Mucosa of gallbladder (tissue), 1 donor: ENCODE data around the gene HIPK2. TPM values are rescaled to one million over a fixed set of nuclear protein-coding genes. Genes with fewer than 3 reads are reported as not detected.
A peak's percentile ranks its signal among the peaks of the same experiment; 100 is the strongest.
"Not testable (repeated sequence)": the region's sequence is repeated elsewhere in the genome, so short reads cannot be mapped to it uniquely, and the experiment has no call there.

ENCODE experiments used
- DNase-seq: peaks from one replicate; pipeline ENCODE4 v3.0.0-alpha.2; 2020; ENCODE audit warnings: low spot score
- total RNA-seq: library from RNA; stranded (reverse); gene quantifications from one replicate; pipeline ENCODE4 v1.2.1, GENCODE V29; 2021
- donor health status: DM: no; HTN: no; CAD: no.

Gene HIPK2
- total RNA-seq, 1 donor from 2014 or later: 49.0 TPM

DNA sequence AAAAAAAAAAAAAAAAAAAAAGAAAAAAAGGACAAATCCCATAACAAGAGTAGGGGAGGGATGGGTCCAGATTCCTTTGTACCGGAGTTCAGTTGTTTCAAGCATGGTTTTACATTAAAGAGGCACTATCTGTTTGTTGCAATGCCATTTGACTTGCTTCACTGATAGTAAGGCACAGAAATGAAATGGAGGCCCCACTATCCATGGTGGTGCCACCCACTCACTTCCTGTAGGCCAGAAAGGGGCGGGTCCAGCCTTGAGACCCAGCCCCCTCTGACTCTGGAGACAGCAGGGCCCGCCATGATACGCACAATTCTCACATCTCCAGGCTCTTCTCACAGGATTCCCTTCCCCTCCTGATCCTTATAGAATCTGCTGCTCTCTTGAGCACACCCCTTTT, 154.3 kb downstream of the HIPK2 start:
- no peak for DNase-seq

DNA sequence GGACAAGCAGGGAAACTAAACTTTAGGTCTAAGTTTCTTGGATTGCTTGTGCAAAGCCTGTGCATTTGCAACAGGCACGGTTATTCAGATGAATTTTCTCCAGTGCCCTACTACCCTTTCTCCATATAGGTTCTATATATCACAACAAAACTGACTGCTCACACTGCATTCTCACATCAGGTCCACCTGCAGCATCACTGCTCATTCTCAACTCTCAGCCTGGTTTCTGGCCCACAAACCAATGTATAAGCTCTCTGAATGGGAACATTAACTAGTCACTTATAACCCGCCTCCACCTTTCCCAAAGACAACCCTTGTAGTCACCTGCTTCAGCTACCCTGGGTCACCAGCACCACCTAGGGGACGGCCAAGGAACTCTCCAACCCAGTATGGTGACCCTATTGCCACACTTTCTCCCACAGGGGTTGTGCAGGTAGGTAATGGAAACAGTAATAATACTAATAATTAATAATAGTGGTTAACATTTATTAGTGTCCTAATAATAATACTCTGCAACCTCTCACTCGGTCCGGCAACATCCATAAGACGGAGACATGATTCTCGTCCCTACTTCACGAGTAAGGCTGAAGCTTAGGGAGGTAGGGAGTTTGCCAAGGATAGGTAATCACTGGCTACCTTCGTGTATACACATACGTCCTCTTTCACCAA, 157.0 kb downstream of the HIPK2 start:
- no peak for DNase-seq

DNA sequence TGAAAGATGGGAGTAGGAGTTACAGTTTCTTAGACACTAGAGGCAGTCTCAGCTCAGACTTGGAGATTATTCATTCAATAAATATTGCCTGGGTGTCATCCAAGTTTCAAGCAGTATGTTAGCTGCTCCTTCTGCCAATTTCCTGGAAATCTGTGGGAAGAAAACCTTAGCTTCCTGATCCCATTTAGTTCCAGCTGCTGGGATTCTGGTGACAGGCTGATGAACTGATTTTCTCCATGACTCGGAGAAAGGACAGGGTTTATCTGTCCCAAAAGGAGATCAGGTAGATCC, 158.5 kb downstream of the HIPK2 start:
- DNase-seq: no peak

DNA sequence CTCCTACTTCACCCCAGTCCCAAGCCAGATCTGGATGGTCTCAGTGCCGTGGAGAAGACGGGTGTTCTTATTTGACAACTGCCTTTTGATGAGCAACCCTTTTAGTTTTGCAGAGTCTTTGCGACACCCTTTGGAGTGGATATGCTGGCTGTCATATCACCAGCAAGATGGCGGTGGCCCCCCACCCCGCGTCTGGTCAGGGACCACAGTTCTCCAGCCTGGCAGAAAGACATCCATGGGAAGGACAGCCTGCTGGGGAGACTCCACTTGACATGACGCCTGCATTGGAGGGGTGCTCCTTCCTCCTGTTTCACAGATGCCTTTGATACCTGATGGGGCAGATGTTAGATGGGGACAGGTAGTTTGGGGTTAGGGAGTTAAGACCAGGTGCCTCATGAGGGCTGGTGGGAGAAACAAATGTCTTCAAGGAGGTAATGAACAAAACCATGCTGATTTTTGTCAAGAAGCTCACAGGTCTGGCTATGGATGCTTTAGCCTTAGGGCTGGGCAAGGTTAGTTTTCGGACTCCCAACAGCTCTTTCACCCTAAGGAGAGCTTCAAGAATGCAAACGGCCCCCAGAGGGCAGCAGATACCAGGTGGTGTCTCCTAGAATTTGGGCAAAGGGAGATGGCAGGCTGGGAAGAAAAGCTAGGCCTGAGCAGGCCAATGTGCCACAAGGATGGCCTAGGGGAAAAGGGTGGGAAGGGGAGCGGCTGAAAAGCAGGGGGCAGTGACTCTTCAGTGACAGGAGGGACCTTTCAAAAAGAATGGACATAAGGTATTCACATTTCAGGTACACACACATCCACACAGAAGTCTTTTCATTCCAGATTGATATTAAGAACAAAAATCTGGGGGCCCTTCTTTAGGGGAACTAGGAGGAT, 159.1 kb downstream of the HIPK2 start:
- DNase-seq: no peak

DNA sequence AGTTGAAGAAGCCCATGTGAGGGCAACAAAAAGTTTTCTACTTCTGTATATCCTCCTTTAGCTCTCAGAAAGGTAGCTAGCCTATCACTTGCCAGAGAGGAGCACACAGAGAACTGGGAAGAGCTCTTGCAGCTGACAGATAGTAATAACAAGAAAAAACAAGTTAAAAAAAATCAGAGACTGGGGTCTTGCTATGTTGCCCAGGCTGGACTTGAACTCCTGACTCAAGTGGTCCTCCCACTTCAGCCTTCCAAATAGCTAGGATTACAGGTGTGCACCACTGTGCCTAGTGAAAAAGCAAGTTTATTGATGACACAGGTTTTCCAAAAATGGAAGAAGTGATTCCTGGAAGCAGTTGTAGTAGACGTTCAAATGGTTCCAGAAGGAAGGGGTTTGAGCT, 160.7 kb downstream of the HIPK2 start:
- no peak for DNase-seq

DNA sequence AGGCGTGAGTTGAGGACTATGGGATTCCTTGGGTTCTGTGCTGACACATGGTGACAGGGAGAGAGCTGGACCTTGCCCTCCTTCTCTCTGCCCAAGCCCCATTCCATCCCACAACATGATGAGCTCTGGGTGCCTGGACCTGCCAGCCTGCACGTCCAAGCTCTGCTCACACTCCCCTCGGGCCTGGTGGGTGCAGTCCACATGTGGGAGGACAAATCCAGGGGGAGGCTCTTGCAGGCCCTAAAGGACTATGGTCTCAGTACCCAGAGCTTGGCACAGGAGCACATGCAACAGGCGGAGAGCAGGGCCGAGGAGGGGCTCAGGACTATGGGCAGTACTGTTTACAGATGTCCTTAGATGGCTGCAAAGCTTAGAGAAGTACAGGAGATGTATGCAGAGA, 162.9 kb downstream of the HIPK2 start:
- no peak for DNase-seq

DNA sequence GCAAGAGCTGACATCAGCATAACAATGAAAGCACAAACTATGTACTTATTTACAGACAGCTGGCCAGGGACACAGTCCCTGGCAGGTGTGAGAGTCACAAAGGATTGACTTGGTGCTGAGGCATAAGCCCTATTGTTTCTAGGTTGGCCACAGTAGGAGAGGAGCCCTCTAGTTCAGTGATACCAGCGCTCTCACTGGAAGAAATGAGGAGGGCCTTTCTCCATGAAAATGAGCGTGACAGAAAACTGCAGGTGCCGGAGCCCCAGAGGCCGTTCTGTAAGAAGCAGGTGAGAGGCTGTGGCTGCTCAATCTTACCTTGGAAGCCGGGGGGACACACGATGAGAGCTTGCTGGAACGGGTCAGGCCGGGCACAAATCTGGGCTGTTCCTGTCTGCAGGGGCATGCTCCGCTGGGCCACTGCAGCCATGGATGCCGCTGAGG, 163.8 kb downstream of the HIPK2 start:
- no peak for DNase-seq

DNA sequence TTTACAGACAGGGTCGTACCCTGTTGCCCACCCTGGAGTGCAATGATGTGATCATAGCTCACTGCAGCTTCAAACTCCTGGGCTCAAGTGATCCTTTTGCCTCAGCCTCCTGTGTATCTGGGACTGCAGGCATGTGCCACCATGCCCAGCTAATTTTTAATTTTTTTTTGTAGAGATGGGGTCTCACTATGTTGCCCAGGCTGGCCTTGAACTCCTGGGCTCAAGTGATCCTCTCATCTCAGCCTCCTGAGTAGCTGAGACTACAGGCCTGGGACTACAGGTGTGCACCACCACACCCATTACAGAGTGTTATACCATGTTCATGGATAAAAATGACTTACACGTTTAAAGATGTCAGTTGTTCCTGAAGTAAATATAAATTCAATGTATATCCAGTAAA, 166.2 kb downstream of the HIPK2 start:
- DNase-seq: not testable (repeated sequence)

DNA sequence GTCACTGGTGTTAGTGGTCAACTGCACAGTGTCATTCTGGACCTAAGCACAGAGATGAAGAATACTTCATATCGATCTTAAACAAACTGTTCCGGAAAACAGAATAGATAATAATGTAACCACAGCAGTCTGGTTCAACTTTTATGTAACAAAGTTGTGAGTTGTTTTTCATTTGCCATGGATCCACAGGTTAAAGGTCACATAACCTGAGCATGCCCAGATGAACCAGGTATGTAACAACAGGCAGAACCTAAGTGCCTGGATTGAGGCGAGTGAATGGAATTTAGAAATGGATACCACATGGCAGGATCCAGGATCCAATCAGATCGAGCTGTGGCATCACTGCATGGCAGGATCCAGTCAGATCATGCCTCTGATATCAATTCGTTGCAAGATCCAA, 167.2 kb downstream of the HIPK2 start:
- no peak for DNase-seq

DNA sequence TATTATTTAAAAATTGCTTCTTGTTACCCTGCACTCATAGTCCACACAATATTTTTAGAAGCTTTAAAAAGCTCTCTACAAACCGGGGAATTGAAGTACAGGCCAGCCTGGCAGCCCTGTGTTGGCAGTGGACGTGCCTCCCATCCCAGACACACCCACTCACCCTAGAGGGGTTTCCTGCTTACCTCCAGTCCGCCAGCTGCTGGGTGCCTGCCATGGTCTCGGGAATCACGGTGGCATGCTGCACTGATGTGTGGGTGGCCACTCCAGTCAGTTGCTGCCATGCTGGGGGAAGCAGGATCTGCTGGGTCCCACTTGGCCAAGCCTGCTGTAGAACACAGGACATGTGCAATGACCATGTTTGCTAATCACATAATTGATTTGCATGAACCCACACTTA, 173.9 kb downstream of the HIPK2 start:
- DNase-seq: no peak

DNA sequence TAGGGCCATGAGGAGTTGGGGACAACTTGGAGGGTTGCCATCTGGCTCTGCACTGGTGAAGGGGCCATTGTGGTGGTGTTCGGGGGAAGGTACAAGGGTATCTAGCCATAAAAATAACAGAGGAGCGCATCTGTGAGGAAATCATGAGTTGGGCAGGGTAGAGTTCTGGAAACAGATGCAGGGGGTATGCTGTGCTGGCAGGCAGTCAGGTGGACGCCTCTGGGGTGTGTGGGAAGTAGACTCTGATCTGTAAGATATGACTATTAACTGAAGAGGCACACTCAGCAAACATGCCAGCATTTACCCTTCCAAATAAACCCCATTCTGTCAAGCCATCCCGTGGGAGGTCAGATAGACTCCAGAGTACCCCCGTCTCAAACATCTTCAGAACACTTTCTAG, 174.5 kb downstream of the HIPK2 start:
- DNase-seq: no peak

DNA sequence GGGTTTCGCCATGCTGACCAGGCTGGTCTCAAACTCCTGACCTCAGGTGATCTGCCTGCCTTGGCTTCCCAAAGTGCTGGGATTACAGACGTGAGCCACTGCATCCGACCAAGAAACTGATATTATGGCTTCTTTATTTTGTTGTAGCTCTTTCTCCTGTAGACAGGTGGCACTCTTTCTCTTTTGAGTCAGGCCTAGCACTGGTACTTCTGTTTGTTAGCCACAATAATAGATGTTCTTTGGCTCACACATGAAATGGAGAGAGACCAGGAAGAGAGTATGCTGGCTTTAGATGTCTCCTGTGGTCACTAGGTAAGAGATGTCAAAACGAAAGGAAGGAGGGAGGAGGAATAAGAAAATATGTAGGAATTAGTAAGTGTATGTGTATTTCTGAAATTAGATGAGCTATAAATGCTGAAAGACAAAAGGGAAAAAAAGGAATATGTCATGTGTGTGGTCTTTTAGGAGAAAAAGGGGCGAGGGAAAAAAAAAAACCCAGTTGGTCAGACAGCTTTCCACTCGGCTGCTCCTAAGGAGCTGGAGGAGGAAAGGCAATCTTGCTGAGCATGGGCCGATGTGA, 175.6 kb downstream of the HIPK2 start:
- DNase-seq: no peak

DNA sequence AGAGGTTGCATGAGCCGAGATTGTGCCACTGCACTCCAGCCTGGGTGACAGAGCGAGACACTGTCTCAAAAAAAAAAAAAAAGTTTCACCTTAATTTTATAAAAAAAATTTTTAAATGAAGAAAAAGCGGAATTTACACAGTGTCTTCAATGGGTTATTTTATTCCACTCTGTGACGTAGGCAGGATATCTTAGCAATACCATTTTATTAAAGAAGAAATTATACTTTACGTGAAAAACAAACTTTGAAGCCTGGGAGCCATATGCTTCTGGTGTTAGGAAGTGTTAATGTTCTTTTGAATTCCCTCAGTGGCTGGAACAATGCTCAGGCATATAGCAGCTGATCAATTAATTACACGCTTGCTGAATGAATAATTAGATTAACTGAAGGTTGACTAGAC, 176.6 kb downstream of the HIPK2 start:
- no peak for DNase-seq

DNA sequence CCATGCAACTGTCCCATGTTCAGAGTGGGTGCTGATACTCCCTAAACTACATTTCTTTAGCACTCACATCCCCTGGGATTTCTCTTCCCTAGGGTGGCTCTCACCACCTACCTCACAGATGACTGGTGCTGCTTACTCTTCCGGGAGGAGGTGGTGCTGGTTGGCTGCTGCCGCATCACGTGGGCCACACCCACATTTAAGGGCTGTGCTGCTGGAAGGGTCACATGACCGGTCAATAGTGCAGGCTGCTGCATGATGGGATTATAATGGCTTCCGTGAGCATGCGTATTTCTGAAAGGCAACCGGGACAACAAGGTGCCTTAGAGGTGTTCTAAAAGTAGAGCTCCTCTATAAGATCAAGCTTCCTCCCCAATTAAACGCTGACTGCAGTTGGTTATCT, 177.5 kb downstream of the HIPK2 start:
- no peak for DNase-seq

DNA sequence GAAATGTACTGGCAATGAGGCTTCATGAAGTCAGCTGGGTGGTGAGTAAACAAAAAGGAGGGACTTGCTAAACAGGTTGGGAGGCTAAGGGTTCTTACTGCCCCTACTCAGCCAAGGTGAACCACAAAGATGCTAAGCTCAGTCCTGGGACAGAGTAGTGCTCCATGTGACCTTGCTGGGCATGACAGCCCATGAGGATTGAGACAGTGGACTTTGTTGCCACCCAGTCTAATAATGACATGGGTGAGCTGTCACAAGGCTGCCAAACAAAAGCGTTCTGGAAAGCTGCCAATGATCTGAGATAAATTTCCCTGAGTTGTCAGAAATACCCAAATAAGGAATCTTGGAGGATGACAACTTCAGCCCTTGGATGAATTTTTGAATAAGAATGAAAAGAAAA, 179.2 kb downstream of the HIPK2 start:
- peak; percentile 68 for DNase-seq

DNA sequence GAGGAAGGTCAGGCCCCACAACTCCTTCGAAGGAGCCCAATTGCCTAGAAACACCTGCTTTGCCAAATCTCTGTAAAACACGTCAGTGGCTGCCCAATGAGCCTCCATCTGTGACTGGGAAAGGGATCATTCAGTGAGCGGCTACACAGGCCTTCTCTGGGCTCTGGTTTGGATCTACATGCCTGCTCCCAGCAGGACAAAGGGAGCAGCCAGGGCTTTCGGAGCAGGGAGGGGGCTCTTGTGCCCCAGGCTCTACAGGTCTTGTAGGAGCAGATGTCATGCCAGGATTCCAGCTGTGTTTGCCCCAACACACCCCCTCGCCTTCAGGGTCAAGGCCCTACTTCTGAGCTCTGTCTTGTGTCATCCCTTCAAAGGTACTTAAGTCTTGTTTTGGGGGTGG, 180.8 kb downstream of the HIPK2 start:
- no peak for DNase-seq

DNA sequence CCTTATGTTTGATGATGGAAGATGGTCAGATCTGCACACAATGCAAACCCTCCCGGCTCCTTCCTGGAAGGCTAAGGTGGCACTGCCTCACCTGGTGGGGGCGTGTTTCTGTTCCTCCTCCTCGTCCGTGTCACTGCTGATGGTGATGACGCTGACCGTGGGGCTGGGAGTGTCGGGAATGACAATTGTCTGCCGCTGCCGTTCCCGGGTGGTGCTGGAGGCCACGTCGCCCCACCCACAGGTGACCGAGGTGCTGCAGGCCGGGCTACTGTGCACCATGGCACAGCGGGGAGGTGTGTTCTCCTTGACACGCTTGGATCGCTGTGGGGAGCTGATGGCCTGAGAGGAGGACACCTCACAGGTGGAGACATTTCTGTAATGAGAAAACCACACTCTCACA, 181.2 kb downstream of the HIPK2 start:
- DNase-seq: no peak

DNA sequence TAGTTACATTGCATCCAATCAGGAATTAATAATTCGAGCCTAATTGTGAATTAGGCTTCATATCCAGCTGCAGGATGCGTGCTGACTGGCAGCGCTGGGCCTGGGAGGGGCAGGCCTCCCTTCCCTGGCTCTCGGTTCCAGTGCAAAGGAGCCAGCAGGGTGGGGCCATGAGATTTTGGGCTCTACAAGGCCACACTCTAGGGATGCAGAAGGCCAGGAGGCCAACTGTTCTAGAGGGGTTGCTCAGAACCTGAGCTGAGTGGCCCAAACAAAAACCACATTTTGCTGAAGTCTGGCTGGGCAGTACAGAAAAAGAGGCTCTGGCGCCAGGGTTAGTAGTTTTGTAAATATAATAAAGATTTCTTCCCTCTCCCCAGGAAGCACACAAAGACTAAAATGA, 182.0 kb downstream of the HIPK2 start:
- DNase-seq: no peak

DNA sequence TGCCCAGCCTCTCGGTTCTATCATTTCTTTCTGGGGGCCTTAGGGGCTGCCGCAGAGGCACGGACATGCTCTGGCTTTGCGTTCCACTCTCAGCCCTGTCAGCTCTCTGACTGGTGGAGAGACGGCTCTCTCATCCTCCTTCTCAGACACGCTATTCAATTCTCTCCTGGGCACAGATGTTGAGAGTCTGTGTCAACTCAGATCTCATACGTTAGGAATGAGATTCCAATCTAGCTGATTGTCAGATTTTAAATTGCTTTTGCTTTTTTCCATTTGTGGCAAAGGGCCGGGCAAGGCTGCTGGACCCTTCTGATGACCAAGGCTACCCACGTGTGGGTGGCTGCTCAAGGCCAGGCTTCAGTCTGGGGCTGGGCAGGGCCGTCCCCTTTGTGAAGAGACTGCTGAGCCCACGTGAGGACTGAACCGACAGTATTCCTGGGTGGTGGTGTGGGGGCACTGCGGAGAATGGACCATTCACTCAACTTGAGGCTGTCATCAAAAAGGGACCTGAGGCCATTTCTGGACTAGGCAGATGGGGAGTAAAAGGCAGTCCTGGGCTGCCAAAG, 182.8 kb downstream of the HIPK2 start:
- no peak for DNase-seq

DNA sequence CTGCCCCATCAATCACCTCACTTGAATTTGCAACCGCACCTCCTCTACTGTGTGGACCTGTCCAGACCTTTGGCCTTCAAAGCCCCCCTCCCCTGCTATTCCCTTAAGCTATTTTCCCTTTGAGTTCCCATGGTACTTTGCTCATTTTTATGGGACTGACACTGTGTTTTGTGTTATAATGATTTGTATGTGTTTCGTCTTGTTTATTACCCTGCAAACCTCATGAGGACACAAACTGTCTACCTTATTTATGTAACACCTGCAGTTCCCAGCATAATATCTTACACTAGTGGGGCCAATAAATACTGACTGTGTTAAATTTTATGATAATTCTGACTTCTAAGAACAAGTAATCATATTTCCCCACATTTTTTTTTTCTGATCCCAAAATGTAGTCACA, 183.7 kb downstream of the HIPK2 start:
- DNase-seq: no peak

DNA sequence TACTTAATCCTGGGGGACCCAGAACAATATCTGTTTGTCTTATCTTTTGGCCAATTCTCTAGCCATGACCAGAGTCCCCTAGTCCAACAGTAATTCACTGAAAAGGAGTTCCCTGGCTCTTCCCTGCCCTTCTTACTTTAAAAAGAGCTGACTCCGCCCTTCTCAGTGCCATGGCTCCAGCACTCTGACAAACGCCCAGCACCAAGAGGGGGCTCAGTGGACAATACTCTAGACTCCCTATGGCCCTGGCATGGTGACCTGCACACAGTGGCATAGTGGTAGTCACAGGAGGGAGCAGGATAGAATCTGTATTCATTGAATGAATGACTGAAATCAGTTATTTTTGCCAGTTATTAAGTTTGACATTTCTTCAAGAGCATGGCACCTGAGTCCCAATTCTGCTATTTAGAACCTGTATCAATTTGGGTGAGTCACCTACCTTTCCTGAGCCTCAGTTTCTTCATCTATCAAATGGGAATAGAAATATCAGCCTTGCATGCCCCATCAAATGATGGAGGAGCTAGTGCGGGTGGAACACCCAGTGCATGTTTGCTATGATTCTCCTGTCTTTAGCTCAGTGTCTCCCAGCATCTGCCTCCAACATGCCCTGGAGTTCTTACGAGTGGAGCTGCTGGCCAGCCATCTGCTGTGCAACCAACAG, 184.9 kb downstream of the HIPK2 start:
- DNase-seq: no peak

DNA sequence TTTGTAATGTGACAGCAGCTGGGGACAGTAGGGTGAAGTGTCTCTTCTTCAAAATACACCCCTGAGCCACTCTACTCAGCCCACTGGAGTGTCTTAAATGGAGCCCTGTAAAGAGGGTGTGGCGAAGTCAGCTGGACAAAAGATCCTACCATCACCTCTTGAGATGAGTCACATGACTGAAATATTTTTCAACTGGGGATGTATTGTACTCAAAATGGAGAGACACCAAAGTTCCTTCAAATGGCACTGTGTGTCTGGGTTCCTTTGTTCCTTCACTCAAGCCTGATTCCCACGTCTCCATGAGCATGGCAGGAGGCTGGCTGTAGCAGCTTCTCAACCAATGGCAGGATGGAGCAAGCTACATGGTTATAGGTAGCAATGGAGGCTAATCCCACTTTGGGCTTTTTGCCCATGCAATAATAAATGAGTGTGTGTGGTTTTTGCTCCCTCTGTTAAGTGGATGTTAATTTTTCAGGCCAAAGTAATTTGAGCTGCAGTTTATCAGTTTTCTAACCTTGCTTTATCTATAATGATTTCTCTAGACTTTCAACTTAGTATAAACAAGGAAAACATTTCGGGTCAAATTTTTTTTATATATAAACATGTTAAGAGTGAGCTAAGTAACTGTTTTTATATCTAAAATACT, 186.1 kb downstream of the HIPK2 start:
- DNase-seq: no peak
